ENCODE results near the gene SERPINF2.

DNA sequence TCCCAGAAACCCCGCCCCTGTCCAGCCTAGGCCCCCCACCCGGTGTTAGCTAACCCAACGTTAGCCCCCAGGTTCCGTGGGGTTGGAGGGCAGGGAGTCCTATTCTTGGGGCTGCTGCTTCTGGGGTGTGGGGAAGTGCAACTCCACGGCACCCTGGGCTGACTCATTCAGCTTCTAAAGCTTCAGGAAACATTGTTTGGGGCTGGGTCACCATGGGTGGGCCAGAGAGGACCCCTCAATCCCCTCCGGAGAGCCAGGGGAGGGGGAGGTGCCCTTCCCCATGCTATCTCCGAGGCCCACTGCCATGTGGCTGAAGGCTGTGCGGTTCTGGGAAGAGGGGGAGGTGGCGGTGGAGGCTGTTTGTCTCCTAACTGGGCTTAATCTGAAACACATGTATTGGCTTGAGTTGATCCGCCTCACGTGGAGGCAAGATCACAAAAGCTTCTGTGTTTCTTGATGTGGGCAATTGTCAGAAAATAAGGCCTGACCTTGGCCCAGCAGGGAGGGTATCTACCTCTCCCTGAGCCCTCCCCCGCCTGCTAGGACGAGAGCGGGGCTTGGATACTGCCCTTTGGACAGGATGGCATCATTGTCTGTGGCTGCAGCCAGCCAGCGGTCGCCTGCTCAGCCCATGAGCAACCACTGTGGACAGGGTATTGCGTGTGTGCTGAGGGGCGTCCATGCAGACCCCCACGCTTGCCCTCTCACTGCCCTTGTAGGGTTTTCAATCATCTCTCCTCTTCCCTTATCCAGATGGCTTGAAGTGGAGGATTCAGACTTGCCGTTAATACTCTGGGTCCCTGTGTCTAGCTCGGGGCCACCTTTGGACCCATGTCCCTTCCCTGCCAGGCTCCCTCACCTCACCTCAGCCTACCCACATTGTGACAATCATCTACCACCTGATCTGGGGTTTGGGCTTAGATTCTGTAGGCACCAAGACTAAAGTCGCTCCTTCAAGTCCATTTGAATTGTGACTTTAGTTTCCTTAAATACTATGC lies 20.5 kb downstream of the SERPINF2 start:
- TF ChIP-seq, protein P1, sequence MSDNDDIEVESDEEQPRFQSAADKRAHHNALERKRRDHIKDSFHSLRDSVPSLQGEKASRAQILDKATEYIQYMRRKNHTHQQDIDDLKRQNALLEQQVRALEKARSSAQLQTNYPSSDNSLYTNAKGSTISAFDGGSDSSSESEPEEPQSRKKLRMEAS (IDR thresholded peaks at IDR 0.05), result no peak
- no peak for TF ChIP-seq TAF1 (IDR thresholded peaks at IDR 0.05; ENCODE audit: low read depth)
- TF ChIP-seq, protein P2, sequence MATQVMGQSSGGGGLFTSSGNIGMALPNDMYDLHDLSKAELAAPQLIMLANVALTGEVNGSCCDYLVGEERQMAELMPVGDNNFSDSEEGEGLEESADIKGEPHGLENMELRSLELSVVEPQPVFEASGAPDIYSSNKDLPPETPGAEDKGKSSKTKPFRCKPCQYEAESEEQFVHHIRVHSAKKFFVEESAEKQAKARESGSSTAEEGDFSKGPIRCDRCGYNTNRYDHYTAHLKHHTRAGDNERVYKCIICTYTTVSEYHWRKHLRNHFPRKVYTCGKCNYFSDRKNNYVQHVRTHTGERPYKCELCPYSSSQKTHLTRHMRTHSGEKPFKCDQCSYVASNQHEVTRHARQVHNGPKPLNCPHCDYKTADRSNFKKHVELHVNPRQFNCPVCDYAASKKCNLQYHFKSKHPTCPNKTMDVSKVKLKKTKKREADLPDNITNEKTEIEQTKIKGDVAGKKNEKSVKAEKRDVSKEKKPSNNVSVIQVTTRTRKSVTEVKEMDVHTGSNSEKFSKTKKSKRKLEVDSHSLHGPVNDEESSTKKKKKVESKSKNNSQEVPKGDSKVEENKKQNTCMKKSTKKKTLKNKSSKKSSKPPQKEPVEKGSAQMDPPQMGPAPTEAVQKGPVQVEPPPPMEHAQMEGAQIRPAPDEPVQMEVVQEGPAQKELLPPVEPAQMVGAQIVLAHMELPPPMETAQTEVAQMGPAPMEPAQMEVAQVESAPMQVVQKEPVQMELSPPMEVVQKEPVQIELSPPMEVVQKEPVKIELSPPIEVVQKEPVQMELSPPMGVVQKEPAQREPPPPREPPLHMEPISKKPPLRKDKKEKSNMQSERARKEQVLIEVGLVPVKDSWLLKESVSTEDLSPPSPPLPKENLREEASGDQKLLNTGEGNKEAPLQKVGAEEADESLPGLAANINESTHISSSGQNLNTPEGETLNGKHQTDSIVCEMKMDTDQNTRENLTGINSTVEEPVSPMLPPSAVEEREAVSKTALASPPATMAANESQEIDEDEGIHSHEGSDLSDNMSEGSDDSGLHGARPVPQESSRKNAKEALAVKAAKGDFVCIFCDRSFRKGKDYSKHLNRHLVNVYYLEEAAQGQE (IDR thresholded peaks at IDR 0.05; ENCODE audit: low read depth), result no peak
- TF ChIP-seq ZBTB7A (IDR thresholded peaks at IDR 0.05; ENCODE audit: low read depth), result no peak
- TF ChIP-seq YY1 (IDR thresholded peaks at IDR 0.05; ENCODE audit: low read depth), result no peak
- TF ChIP-seq NFIC (IDR thresholded peaks at IDR 0.05), result no peak

Data from Ishikawa (cell line).